Right lobe of liver (tissue), 4 donors: ENCODE data around the gene TBC1D8.

Source experiments
- POLR2A ChIP-seq: fragments of 450-650 bp; IDR thresholded peaks from one replicate; pipeline ENCODE4 v1.6.1; 2017; ENCODE audit warnings: antibody characterized with exemption, mild to moderate bottlenecking
- TF ChIP-seq, protein P1 (sequence below), 4 donors: fragments of 200-600 bp in 3 of 4; fragments of 450-650 bp in 1 of 4; IDR thresholded peaks; one replicate each; pipeline versions ENCODE4 v1.5.1 to v1.8.0; 2016 to 2022; ENCODE audit warnings: antibody characterized with exemption in 4 of 4, mild to moderate bottlenecking in 2 of 4
- donor health status: DM: no; HTN: no; CAD: no.
- donor health status: DM: no; HTN: no; CAD: no.
- donor health status: DM: no; HTN: yes; CAD: no.

DNA sequence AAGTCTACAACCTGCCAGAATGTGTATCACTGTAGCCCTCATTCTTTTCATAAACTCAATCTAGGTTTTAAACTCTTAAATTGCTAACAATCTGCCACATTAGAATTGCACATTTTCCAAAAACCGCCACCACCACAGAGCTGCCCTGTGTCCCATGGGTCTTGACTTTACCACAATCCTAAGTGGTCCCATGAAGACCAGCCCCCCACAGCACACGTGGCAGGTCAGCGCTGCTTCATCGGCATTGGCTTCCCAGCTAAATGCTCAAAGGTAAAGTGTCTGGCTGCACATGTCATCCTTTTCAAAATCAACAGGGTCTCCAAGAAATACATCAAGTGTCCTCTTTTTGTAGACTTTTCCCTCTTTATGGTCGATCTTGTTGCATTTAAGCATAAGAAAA lies 2.4 kb downstream of the TBC1D8 start:
- TF ChIP-seq, protein P1, sequence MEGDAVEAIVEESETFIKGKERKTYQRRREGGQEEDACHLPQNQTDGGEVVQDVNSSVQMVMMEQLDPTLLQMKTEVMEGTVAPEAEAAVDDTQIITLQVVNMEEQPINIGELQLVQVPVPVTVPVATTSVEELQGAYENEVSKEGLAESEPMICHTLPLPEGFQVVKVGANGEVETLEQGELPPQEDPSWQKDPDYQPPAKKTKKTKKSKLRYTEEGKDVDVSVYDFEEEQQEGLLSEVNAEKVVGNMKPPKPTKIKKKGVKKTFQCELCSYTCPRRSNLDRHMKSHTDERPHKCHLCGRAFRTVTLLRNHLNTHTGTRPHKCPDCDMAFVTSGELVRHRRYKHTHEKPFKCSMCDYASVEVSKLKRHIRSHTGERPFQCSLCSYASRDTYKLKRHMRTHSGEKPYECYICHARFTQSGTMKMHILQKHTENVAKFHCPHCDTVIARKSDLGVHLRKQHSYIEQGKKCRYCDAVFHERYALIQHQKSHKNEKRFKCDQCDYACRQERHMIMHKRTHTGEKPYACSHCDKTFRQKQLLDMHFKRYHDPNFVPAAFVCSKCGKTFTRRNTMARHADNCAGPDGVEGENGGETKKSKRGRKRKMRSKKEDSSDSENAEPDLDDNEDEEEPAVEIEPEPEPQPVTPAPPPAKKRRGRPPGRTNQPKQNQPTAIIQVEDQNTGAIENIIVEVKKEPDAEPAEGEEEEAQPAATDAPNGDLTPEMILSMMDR (IDR thresholded peaks at IDR 0.05): no peak
- TF ChIP-seq POLR2A: no peak
